Measurements from ENCODE around the gene IMPDH1.
A peak's percentile ranks its signal among the peaks of the same experiment; 100 is the strongest.

IMPDH1 gene

DNA sequence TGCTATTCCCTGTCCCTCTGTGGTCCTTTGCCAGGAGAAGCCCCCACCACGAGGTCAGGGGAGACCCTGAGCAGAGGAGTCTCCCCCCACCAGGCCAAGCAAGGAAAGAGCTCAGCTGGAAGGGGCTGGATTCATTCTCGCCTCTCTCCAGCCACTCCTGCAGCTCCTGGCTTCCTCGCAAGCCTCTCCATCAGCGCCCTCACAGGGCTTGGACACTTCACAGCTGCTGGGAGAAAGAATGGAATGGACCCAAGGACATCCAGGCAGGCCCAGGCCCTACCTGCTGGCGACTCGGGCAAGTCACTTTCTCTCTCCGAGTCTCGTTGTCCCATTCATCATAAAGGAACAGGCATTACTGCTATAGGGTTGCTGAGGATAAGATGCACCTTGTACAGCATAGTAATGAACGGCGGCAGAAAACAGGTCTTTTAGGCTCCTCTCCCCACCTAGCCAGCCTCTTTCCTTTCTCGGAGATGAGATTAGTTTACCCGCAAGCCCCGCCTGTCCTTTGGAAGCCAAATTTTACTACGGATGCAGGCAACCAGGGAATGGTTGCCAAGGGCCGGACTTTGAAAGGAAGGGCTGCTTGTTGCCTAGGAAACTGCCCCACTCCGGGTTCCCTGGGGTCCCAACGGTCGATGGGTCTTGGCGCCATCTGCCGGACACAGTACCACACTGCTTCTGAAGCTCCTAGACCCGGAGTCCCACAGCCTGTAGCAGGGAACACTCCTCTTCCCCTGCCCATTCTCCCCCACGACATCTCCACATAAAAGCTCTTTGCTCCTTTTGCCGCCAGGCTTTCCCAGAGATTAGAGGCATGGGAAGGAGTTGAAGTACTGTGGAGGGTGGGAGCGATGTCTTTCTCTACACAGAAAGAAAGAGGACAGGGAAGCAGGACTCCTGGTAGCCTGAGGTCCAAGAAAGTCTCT lies 22.3 kb downstream of the IMPDH1 start:
- DNase-seq (ENCODE audit: low spot score) = peak; percentile 59

DNA sequence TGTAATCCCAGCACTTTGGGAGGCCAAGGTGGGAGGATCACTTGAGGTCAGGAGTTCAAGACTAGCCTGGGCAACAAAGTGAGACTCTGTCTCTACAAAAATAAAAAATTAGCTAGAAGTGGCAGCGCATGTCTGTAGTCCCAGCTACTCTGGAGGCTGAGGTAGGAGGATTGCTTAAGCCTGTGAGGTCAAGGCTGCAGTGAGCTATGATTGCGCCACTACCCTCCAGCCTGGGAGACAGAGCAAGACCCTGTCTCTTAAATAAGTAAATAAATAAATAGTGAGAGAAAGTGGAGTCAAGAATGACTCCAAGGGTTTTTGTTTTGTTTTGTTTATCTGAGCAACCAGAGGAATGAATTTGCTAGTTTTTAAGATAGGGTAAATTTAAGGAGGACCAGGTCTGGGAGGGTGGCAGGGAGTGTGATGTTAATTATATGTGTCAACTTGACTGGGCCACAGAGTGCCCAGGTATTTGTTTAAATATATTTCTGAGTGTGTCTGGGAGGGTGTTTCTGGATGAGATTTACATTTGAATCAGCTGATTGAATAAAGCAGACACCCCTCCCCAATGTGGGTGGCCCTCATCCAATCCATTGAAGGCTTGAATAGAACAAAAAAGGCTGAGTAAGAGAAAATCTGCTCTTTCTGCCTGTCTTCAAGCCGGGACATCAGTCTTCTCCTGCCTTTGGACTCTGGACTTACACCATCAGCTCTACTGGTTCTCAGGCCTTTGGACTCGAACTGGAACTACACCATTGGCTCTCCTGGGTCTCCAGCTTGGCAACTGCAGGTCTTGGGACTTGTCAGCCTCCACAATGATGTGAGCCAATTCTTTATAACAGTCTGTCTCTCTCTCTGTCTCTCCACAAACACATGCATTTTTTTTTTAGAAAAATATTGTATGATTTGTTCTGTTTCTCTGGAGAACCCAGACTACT lies 23.5 kb downstream of the IMPDH1 start:
- no peak for DNase-seq (ENCODE audit: low spot score)

DNA sequence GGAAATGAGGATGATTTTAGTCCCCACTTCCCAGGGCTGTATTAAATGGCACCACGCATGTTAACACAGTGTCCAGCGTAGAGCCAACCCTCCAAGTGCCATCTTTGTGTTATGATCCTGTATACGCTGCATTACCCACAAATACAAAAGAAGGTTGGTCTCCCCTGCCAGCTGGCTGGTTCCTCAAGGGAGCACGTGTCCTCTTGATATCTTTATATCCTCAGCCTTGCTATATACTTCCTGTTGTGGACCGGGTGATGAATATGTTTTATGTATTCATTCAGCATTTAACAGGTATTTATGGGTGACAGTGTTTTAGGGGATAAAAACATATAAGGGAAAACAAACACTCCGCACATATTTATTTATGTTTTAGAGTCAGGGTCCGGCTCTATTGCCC lies 25.1 kb downstream of the IMPDH1 start:
- no peak for DNase-seq (ENCODE audit: low spot score)

DNA sequence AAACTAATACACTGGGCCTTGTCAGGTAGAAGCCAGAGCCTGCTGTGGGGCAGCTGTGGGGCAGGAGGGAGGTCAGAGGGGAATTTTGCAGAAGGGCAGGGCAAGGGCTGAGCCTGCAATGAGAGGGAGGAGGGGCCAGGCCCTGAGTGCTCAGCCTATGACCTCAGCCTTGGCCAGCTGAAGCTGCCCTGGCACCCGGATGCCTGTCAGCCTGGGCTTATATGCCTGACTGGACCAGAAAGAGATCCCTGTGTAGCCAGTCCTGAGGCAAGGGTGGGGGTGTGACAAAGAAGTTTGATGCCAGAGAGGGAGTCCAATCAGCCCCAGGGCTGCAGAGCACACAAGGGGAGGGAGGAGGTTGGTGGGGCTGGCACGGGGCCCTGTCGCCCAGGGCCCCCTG lies 26.0 kb downstream of the IMPDH1 start:
- no peak for DNase-seq (ENCODE audit: low spot score)

DNA sequence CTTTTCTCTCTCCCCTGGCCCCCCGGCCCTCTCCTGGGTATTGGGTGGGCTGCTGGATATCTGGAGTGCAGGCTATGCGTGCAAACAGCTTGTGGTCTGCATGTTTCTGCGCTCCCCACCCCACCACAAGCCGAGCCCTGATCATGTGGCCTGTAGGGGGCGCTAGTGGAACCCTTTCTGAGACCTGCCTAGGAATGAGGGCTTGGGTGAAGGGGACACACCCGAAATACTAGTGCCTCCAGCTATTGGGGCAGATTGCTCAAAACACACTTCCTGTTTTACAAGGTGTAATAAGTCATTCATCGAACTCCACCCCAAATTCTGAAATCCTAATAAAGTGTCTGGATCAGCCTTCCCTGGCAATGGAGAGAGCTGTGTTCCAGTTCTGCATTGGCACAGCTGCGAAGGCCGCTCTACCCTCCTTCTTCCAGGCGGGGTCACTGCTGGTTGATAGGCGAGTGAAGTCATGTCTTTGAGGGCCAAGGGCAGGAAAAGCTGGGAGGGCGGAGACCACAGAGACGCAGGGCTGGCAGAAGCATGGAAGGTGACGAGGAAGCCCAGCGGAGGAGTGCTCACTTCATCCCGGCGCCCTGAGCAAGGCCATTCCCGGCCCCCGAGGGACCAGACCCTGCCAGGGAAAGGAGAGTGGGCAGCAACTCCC lies 28.5 kb downstream of the IMPDH1 start:
- DNase-seq (ENCODE audit: low spot score) = no peak

DNA sequence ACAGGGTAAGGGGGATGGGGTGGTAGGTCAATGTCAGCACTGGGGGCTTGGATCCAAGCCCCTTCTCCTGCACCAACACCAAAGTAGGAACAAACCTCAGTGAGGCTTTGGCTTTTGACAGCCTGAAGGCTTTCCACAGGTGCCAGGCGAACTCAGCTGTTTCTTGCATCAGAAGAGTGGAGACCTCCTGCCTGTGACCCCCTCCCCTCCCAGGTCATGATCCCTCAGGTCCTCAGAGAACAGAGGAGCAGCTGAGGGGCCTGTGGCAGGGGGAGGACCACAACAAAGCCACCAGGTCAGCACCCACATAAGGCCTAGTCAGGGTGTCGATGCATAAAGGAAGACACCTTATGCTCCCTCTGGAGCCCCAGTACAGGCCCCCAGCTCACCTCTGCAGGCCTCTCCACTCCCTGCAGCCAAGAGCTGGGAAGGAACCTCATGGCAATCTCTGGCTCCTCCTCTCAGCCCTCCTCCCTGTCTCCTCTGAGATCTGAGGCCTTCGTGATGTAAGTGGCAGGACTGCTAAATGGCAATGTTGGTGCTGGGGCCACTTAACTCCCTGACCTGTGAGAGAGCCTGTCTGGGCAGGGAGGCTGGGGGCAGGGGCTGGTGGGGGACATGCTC lies 29.2 kb downstream of the IMPDH1 start:
- DNase-seq (ENCODE audit: low spot score) = no peak

DNA sequence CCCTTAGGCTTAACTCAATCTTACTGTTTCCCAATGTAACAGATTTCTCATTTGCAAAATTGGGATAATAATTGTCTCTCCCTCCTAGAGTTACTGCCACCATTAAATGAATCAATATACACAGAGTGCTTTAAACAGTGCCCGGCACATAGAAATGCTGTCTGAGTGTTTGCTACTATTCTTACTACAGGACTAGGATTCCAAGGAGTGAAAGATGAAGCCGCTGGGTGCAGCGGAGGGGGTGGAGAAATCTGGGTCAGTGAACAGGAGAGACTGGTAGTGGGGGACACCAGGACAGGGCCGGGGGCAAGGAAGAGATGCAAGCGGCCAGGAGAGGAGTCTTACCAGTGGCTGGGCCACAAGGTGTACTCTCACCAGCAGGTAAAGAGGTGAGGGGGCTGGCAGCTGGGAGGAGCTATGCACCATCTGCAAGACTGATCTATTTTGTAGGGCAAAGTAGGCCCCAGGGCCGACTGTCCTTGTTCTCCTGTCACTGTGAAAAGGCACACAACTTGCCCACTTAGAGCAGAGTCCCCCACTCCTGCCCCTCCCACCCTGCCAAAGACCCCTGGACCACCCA lies 29.8 kb downstream of the IMPDH1 start:
- DNase-seq (ENCODE audit: low spot score) = no peak

DNA sequence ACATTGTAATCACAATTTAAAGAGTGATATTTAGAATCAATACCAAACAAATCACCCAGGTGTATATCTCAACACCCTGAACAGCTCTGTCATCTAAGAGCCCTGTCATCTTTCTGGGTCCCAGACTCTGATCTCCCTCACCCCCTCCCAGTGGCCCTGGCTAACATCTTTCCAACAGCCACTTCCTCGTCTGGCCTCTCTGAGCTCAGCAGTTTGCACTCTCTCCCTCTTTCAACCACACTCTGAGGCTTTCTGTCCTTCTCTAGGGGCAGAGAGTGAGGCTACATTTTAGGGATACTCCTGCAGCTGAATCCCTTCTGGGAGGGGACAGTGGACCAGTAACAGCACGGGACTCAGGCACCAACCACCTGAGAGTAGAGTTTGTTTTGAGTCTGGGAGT lies 31.1 kb downstream of the IMPDH1 start:
- DNase-seq (ENCODE audit: low spot score) = no peak

DNA sequence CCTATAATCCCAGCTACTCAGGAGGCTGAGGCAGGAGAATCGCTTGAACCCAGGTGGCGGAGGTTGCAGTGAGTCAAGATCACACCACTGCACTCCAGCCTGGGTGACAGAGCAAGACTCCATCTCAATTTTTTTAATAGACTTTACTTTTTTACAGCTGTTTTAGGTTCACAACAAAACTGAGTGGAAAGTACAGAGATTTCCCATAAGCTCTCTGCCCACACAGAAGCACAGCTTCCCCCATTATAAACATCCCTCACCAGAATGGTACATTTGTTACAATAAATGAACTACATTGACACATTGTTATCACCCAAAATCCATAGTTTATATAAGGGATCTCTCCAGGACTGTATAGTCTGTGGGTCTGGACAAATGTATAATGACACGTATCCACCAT lies 33.7 kb downstream of the IMPDH1 start:
- no peak for DNase-seq (ENCODE audit: low spot score)

DNA sequence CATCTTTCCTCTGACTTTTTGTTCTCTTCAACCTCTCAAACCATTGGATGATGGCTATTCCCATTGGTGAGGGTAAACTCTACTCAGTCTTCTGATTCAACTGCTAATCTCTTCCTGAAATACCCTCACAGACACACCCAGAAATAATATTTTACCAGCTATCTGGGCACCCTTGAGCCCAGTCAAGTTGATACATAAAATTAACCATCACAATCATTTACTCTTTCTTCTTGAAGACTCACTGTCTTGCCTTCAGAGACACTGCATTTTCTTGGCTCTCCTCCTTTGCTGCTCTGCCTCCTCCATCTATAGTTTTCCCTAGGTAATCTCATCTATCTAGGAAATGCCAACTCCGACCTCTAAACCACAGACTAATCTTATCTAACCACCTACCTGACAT lies 35.7 kb downstream of the IMPDH1 start:
- DNase-seq (ENCODE audit: low spot score) = no peak

DNA sequence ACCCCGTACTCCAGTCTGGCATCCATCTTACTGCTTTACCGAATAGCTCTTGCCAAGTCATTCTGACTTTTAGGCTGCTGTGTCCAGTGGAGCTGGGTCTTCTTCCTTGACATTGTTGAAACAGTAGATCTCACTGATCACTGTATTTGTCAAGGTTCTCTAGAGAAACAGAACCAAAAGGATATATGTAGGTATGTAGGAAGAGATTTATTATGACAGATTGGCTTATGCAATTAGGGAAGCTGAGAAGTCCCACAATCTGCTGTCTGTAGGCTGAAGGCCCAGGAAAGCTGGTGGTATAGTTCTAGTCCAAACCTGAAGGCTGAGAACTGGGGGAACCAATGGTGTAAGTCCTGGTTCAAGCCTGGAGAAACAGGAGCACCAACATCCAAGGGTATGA lies 36.2 kb downstream of the IMPDH1 start:
- DNase-seq (ENCODE audit: low spot score) = no peak

DNA sequence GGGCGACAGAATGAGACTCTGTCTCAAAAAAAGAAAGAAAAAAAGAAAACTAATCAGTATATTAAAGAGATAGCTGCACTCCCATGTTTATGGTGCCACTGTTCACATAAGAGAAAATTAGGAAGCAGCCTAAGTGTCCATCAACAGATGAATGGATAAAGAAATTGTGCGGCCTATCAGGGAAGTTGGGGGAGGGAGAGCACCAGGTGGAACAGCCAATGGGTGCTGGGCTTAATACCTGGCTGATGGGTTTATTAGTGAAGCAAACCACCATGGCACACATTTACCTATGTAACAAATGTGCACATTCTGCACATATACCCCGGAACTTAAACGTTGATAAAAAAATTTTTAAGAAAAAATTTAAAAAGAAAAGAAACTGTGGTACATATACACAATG lies 39.3 kb downstream of the IMPDH1 start:
- no peak for DNase-seq (ENCODE audit: low spot score)

DNA sequence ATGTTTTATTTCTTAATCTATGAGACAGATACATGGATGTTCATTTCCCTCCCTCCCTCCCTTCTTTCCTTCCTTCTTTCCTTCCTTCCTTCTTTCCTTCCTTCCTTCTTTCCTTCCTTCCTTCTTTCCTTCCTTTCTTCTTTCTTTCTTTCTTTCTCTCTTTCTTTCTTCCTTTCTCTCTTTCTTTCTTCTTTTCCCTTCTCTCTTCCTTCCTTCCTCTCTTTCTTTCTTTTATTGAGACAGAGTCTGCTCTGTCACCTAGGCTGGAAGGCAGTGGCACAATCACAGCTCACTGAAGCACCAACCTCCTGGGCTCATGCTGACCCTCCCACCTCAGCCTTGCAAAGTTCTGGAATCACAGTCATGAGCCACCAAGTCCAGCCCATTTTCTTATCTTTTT lies 42.8 kb downstream of the IMPDH1 start:
- no peak for DNase-seq (ENCODE audit: low spot score)

DNA sequence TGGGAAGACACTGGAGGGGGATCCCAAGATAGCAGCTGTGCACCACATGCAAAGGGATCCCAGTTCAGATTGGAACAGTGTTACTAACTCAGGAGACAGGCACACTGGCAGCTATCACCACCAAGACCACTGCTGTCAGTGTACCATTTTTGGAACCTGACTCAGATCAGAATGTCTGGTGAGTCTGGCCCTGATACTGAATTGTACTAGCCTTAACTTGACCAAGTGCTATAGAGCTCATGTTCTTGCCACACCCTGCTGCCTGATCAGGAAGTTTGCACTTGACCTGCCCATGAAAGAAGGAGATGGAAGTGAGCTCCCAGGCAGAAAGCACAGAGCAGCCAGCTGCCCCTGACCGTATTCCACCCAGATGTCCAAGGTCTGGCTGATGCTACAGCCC lies 43.5 kb downstream of the IMPDH1 start:
- DNase-seq (ENCODE audit: low spot score) = no peak

DNA sequence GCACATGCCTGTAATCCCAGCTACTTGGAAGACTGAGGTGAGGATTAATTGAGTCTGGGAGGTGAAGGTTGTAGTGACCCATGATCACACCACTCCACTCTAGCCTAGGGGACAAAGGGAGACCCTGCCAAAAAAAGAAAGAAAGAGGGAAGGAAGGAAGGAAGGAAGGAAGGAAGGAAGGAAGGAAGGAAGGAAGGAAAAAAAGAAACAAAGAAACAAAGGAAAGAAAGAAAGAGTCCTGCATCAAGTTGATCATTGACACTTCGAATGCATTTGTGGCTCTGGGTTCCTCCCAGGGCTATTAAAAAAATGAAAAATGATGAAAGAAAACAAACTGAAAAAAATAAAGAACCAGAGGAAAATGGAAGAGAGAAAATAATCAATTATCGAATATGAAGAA lies 44.4 kb downstream of the IMPDH1 start:
- DNase-seq (ENCODE audit: low spot score) = no peak

DNA sequence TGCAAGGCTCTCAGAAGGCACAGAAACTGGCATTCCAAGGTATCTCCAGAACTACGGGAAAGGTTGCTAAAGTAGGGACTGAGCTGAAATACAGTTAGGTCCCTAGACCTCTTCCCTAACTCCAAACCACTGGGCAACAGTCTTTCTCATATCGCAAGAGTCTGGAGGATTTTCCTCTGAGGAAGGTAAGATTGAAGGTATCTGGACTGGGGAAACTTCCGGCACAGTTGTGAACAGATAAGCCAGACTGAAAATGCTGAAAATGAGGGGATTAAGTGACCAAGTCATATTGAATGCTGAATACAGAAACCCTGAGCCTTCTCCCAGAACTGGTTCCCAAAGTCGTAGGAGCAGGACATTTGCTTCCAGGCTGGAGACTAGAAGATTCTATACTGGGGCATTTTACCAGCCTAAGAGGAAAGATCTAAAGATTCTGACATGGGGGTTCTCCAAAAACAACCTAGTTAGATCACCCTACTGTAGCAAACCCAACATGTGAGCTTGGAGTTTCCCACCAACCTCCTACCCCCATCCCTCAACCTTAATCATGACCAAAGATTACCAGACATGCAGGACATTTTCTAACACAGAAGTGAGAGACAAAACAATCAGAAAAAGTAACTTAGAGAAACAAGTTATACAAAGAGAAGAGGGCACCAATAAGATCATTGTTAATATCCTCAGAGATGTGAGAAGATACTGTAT lies 45.5 kb downstream of the IMPDH1 start:
- no peak for DNase-seq (ENCODE audit: low spot score)

DNA sequence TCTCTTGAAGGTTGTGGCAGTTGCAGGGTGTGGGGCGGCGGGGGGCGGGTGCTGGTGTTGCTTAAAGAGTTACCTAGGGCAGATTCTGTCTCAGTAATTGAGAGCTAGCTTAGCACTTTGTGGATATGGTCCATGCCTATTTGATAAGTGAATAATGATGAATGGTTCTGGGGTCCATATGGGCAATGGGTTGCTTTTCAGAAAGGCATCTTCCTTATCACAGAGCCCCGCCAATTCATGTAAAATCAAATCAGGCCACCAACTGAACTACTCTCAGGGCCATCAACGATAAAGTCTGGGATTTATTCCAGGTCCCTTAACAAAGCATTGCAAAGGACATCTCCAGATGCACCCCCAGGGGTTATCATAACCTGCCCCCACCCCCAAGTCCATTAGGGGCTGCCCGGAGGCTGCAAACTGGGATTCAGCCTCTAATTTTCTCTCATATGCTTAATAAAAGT lies 46.5 kb downstream of the IMPDH1 start:
- no peak for DNase-seq (ENCODE audit: low spot score)

DNA sequence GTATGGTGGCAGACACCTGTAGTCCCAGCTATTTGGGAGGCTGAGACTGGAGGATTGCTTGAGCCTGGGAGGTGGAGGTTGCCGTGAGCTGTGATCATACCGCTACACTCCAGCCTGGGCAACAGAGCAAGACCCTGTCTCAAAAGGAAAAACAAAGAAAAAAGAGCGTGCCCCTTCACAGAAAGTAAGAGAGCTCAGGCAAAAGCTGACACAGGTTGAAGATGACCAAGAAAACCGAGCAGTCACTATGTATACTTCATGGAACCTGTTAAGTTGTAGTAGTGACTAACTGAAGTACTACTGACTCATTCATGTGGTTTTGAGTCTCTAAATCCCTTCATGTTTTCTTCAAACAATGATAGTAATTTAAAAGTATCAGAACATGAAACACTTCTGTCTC lies 47.1 kb downstream of the IMPDH1 start:
- no peak for DNase-seq (ENCODE audit: low spot score)

DNA sequence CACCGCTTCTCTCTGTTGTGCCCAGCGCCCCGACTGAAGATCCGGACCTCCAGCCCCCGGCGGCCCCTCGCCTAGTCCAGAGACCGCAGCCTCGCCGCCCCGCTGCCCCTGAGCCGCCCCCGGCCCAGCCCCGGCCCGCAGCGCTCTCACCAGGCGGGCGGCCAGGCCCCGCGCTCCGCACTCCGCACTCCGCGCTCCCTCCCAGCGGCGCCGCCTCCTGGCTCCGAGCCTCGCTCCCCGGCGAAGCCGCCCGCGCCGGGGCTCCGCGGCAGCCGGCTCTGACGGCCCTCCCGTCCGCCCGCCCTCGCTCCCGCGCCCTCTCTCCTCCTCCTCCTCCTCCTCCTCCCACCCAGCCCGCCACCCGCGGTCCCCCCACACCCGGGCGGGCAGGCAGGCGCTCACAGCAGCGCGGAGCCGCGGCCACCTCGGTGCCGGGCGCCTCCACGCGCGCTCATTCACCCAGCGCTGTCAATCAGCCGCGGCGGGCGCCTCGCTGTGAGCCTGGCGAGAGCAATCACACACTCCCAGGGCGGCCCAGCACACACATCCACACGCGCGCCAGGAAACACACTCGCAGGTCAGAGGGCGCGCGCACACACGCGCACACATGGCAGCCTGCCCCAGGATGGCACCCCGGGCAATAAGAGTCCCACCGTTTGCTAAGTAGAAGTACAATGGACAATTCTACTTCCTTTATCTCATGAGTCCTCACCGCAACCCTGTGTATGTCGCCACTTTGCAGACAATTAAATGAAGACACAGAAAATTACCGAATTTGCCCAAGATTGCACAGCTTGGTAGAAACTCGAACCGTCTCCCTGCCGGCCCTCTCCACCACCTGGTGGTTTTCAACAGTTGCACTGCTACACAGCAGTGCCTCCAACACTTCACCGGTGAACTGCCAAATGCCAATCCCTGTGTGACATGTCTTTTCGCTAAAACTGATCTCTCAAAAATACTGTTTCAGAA lies 48.1 kb downstream of the IMPDH1 start, which contains the start of gene PRRT4:
TSS of gene PRRT4 (minus strand) at position 280 of the 969 bp plus-strand sequence.
- DNase-seq (ENCODE audit: low spot score) = peak; percentile 48

DNA sequence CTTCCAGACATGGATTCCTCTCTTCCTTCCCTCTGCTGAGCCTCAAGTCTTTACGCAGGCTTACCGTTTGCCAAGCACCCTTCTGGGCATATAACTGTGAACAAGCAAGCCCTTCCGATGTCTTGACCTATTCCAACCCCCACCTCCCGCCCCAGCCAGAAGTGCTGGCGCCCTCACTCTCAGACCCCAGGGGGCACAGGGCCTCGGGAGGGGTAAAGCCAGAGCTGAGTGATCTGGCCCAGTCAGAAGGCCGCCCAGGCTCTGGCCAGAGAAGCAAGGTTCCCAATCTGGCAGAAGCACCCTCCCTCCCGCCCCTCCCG lies 49.5 kb downstream of the IMPDH1 start:
- DNase-seq (ENCODE audit: low spot score) = no peak

All from CD4-positive, alpha-beta T cell treated with Interleukin-6 at 100 ng/mL for 8 hours (primary cell).